Gastroesophageal sphincter (tissue), 3 donors: ENCODE results near the gene XYLT2.
"Not testable (repeated sequence)": the region's sequence is repeated elsewhere in the genome, so short reads cannot be mapped to it uniquely, and the experiment has no call there.

Experiments
- CTCF ChIP-seq, 4 experiments: fragments of 200-600 bp in 2 of 4; fragments of 450-650 bp in 2 of 4; sonication (generic) in 1 of 4; IDR thresholded peaks; one replicate each; pipeline ENCODE4 v1.5.1; 2017 to 2019; ENCODE audit warnings: antibody characterized with exemption in 4 of 4, mild to moderate bottlenecking in 2 of 4, moderate library complexity in 2 of 4
- EP300 ChIP-seq: sonication (generic); formaldehyde crosslinking; IDR thresholded peaks from one replicate; pipeline ENCODE4 v1.6.1; 2017; ENCODE audit warnings: antibody characterized with exemption, mild to moderate bottlenecking
- POLR2A ChIP-seq, 2 donors: fragments of 450-650 bp; IDR thresholded peaks; one replicate each; pipeline ENCODE4 v1.6.1; 2017; ENCODE audit warnings: antibody characterized with exemption in 2 of 2, mild to moderate bottlenecking in 2 of 2, moderate library complexity in 1 of 2
- POLR2AphosphoS5 ChIP-seq: sonication (generic); formaldehyde crosslinking; IDR thresholded peaks from one replicate; pipeline ENCODE4 v1.6.1; 2017; ENCODE audit warnings: antibody characterized with exemption

GRCh38 chr17:50316660-50317059, 29.3 kb upstream of the XYLT2 start:
- not testable (repeated sequence) for TF ChIP-seq POLR2AphosphoS5; CTCF (IDR thresholded peaks at IDR 0.05); POLR2A (IDR thresholded peaks at IDR 0.05); EP300
